HEK293 (cell line): ENCODE measurements around the gene AP1B1.

Source experiments
- BCL11B ChIP-seq: fragments of 450-650 bp; formaldehyde crosslinking; IDR thresholded peaks from 2 replicates; pipeline ENCODE4 v1.5.1; 2016; ENCODE audit warnings: low read depth, missing biosample characterization, missing genetic modification characterization
- GLI4 ChIP-seq: fragments of 450-650 bp; formaldehyde crosslinking; IDR thresholded peaks from 2 replicates; pipeline ENCODE4 v1.5.1; 2016; ENCODE audit warnings: missing biosample characterization, missing genetic modification characterization
- KLF7 ChIP-seq: fragments of 450-650 bp; formaldehyde crosslinking; IDR thresholded peaks from 2 replicates; pipeline ENCODE4 v1.5.1; 2016; ENCODE audit warnings: missing biosample characterization, missing genetic modification characterization, borderline replicate concordance
- KLF8 ChIP-seq: fragments of 450-650 bp; formaldehyde crosslinking; IDR thresholded peaks from 2 replicates; pipeline ENCODE4 v1.5.1; 2016; ENCODE audit warnings: missing biosample characterization, missing genetic modification characterization
- OVOL3 ChIP-seq: fragments of 450-650 bp; formaldehyde crosslinking; IDR thresholded peaks from 2 replicates; pipeline ENCODE4 v1.5.1; 2016; ENCODE audit warnings: missing biosample characterization, missing genetic modification characterization
- ZNF155 ChIP-seq: fragments of 450-650 bp; formaldehyde crosslinking; IDR thresholded peaks from 2 replicates; pipeline ENCODE4 v1.5.1; 2016; ENCODE audit warnings: missing biosample characterization, missing genetic modification characterization
- ZNF223 ChIP-seq: fragments of 450-650 bp; formaldehyde crosslinking; IDR thresholded peaks from 2 replicates; pipeline ENCODE4 v1.5.1; 2016; ENCODE audit warnings: missing biosample characterization, missing genetic modification characterization
- ZNF24 ChIP-seq: fragments of 450-650 bp; formaldehyde crosslinking; IDR thresholded peaks from 2 replicates; pipeline ENCODE4 v1.5.1; 2016; ENCODE audit warnings: missing biosample characterization, missing genetic modification characterization
- ZNF292 ChIP-seq: fragments of 450-650 bp; formaldehyde crosslinking; IDR thresholded peaks from 2 replicates; pipeline ENCODE4 v1.5.1; 2016; ENCODE audit warnings: low read depth, missing biosample characterization, missing genetic modification characterization, borderline replicate concordance
- ZNF335 ChIP-seq: fragments of 450-650 bp; formaldehyde crosslinking; conservative IDR thresholded peaks from 2 replicates; pipeline ENCODE4 v1.5.1; 2016; ENCODE audit warnings: missing biosample characterization, missing genetic modification characterization
- ZNF354C ChIP-seq: fragments of 450-650 bp; formaldehyde crosslinking; IDR thresholded peaks from 2 replicates; pipeline ENCODE4 v1.5.1; 2016; ENCODE audit warnings: missing biosample characterization, missing genetic modification characterization, low read depth, borderline replicate concordance
- ZNF366 ChIP-seq: fragments of 450-650 bp; formaldehyde crosslinking; conservative IDR thresholded peaks from 2 replicates; pipeline ENCODE4 v1.5.1; 2016; ENCODE audit warnings: missing biosample characterization, missing genetic modification characterization
- ZNF48 ChIP-seq: fragments of 450-650 bp; formaldehyde crosslinking; IDR thresholded peaks from 2 replicates; pipeline ENCODE4 v1.5.1; 2016; ENCODE audit warnings: missing biosample characterization, missing genetic modification characterization
- ZNF555 ChIP-seq: fragments of 450-650 bp; formaldehyde crosslinking; conservative IDR thresholded peaks from 2 replicates; pipeline ENCODE4 v1.5.1; 2017; ENCODE audit warnings: missing biosample characterization, mild to moderate bottlenecking, missing genetic modification characterization, inconsistent platforms
- ZNF561 ChIP-seq: fragments of 450-650 bp; IDR thresholded peaks from 2 replicates; pipeline ENCODE4 v1.5.1; 2018; ENCODE audit warnings: missing biosample characterization, missing genetic modification characterization, borderline replicate concordance
- ZNF600 ChIP-seq: fragments of 450-650 bp; formaldehyde crosslinking; IDR thresholded peaks from 2 replicates; pipeline ENCODE4 v1.5.1; 2016; ENCODE audit warnings: missing biosample characterization, missing genetic modification characterization
- ZNF777 ChIP-seq: fragments of 450-650 bp; formaldehyde crosslinking; IDR thresholded peaks from 2 replicates; pipeline ENCODE4 v1.5.1; 2017; ENCODE audit warnings: missing biosample characterization, missing genetic modification characterization, borderline replicate concordance
- ZSCAN16 ChIP-seq: fragments of 450-650 bp; formaldehyde crosslinking; IDR thresholded peaks from 2 replicates; pipeline ENCODE4 v1.5.1; 2016; ENCODE audit warnings: missing biosample characterization, missing genetic modification characterization
- ZSCAN30 ChIP-seq: fragments of 450-650 bp; IDR thresholded peaks from 2 replicates; pipeline ENCODE4 v1.5.1; 2018; ENCODE audit warnings: missing biosample characterization, mild to moderate bottlenecking, missing genetic modification characterization, moderate library complexity
- TF ChIP-seq, protein P1 (sequence below): fragments of 450-650 bp; formaldehyde crosslinking; IDR thresholded peaks from 2 replicates; pipeline ENCODE4 v1.5.1; 2017; ENCODE audit warnings: missing biosample characterization, missing genetic modification characterization
- TF ChIP-seq, protein P2 (sequence below): fragments of 450-650 bp; formaldehyde crosslinking; IDR thresholded peaks from 2 replicates; pipeline ENCODE4 v1.5.1; 2016; ENCODE audit warnings: missing biosample characterization, missing genetic modification characterization
- TF ChIP-seq, protein P3 (sequence below): fragments of 450-650 bp; formaldehyde crosslinking; conservative IDR thresholded peaks from 2 replicates; pipeline ENCODE4 v1.5.1; 2016; ENCODE audit warnings: low read depth, missing biosample characterization, missing genetic modification characterization
- TF ChIP-seq, protein P4 (sequence below): fragments of 450-650 bp; formaldehyde crosslinking; IDR thresholded peaks from 2 replicates; pipeline ENCODE4 v1.5.1; 2016; ENCODE audit warnings: missing biosample characterization, missing genetic modification characterization
- TF ChIP-seq, protein P5 (sequence below): fragments of 450-650 bp; formaldehyde crosslinking; IDR thresholded peaks from 2 replicates; pipeline ENCODE4 v1.5.1; 2016; ENCODE audit warnings: missing biosample characterization, missing genetic modification characterization

AP1B1 gene

DNA sequence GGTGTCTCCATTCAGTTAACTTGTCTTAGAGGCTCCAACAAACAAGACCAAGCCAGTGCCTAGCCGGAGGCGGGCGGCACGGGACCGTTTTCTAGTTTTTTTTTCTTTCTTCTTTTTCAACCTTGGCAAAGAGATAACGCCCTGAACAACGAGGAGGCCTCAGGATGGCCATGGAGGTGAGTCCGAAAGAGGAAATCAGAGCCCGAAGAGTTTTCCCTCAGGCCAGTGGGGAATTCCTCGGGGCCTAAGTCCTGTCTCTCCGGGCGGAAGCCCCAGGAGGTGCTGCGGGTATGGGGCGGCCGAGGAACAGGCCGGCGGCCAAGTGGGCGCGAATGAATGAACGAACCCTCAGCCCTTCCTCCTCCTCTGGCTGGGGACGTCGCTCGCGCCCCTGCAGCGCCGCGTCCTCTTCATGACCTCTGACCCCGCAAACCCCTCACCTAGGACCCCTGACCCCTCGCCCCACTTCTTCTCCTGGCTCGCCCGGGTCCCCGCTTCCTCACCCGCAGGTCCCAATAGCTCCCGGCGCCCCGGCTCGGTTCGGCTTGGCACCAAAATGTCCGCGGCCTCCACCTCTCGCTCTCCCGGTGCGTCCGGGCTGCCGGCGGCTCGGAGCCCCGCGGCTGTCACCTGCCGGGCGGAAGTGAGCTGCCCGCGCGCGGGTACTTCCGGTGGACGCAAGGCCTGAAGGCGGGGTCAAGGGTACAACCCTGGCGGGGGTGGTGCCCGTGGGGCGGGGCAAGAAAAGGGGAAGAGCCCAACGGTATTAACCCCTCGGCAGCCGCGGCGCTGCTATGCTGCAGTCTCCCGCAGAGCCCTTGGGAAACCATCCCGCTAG, at the start of gene AP1B1 (continued):
- TF ChIP-seq, protein P1, sequence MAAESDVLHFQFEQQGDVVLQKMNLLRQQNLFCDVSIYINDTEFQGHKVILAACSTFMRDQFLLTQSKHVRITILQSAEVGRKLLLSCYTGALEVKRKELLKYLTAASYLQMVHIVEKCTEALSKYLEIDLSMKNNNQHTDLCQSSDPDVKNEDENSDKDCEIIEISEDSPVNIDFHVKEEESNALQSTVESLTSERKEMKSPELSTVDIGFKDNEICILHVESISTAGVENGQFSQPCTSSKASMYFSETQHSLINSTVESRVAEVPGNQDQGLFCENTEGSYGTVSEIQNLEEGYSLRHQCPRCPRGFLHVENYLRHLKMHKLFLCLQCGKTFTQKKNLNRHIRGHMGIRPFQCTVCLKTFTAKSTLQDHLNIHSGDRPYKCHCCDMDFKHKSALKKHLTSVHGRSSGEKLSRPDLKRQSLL (tag by site-specific recombination): no peak
- TF ChIP-seq BCL11B (tag by site-specific recombination) (peak; percentile 97), ZNF48 (no peak), ZNF600 (tag by site-specific recombination) (no peak), OVOL3 (0 out of 2 replicates have a peak, but pooled peaks have one; percentile 34), ZSCAN16 (tag by site-specific recombination) (no peak), ZNF777 (tag by site-specific recombination) (no peak), KLF8 (peak; percentile 83), ZNF354C (tag by site-specific recombination) (no peak), GLI4 (tag by site-specific recombination) (0 out of 2 replicates have a peak, but pooled peaks have one; percentile 15), ZNF555 (tag by site-specific recombination) (no peak), ZNF223 (tag by site-specific recombination) (no peak), ZSCAN30 (0 out of 2 replicates have a peak, but pooled peaks have one; percentile 7), ZNF335 (tag by site-specific recombination) (peak; percentile 98), ZNF292 (tag by site-specific recombination) (no peak), ZNF366 (no peak), ZNF561 (tag by site-specific recombination) (peak; percentile 76; the same call in 1 of the 2 replicates), KLF7 (tag by site-specific recombination) (0 out of 2 replicates have a peak, but pooled peaks have one; percentile 9), ZNF24 (tag by site-specific recombination) (0 out of 2 replicates have a peak, but pooled peaks have one; percentile 60), ZNF155 (tag by site-specific recombination) (no peak)
- TF ChIP-seq, protein P2, sequence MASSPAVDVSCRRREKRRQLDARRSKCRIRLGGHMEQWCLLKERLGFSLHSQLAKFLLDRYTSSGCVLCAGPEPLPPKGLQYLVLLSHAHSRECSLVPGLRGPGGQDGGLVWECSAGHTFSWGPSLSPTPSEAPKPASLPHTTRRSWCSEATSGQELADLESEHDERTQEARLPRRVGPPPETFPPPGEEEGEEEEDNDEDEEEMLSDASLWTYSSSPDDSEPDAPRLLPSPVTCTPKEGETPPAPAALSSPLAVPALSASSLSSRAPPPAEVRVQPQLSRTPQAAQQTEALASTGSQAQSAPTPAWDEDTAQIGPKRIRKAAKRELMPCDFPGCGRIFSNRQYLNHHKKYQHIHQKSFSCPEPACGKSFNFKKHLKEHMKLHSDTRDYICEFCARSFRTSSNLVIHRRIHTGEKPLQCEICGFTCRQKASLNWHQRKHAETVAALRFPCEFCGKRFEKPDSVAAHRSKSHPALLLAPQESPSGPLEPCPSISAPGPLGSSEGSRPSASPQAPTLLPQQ (tag by site-specific recombination): peak; percentile 61
- TF ChIP-seq, protein P3, sequence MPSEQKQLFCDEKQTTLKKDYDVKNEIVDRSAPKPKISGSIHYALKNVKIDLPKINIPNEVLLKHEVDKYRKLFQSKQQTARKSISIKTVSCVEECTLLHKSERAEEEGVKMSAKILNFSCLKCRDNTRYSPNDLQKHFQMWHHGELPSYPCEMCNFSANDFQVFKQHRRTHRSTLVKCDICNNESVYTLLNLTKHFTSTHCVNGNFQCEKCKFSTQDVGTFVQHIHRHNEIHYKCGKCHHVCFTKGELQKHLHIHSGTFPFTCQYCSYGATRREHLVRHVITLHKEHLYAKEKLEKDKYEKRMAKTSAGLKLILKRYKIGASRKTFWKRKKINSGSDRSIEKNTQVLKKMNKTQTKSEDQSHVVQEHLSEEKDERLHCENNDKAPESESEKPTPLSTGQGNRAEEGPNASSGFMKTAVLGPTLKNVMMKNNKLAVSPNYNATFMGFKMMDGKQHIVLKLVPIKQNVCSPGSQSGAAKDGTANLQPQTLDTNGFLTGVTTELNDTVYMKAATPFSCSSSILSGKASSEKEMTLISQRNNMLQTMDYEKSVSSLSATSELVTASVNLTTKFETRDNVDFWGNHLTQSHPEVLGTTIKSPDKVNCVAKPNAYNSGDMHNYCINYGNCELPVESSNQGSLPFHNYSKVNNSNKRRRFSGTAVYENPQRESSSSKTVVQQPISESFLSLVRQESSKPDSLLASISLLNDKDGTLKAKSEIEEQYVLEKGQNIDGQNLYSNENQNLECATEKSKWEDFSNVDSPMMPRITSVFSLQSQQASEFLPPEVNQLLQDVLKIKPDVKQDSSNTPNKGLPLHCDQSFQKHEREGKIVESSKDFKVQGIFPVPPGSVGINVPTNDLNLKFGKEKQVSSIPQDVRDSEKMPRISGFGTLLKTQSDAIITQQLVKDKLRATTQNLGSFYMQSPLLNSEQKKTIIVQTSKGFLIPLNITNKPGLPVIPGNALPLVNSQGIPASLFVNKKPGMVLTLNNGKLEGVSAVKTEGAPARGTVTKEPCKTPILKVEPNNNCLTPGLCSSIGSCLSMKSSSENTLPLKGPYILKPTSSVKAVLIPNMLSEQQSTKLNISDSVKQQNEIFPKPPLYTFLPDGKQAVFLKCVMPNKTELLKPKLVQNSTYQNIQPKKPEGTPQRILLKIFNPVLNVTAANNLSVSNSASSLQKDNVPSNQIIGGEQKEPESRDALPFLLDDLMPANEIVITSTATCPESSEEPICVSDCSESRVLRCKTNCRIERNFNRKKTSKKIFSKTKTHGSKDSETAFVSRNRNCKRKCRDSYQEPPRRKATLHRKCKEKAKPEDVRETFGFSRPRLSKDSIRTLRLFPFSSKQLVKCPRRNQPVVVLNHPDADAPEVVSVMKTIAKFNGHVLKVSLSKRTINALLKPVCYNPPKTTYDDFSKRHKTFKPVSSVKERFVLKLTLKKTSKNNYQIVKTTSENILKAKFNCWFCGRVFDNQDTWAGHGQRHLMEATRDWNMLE: peak; percentile 69
- TF ChIP-seq, protein P4, sequence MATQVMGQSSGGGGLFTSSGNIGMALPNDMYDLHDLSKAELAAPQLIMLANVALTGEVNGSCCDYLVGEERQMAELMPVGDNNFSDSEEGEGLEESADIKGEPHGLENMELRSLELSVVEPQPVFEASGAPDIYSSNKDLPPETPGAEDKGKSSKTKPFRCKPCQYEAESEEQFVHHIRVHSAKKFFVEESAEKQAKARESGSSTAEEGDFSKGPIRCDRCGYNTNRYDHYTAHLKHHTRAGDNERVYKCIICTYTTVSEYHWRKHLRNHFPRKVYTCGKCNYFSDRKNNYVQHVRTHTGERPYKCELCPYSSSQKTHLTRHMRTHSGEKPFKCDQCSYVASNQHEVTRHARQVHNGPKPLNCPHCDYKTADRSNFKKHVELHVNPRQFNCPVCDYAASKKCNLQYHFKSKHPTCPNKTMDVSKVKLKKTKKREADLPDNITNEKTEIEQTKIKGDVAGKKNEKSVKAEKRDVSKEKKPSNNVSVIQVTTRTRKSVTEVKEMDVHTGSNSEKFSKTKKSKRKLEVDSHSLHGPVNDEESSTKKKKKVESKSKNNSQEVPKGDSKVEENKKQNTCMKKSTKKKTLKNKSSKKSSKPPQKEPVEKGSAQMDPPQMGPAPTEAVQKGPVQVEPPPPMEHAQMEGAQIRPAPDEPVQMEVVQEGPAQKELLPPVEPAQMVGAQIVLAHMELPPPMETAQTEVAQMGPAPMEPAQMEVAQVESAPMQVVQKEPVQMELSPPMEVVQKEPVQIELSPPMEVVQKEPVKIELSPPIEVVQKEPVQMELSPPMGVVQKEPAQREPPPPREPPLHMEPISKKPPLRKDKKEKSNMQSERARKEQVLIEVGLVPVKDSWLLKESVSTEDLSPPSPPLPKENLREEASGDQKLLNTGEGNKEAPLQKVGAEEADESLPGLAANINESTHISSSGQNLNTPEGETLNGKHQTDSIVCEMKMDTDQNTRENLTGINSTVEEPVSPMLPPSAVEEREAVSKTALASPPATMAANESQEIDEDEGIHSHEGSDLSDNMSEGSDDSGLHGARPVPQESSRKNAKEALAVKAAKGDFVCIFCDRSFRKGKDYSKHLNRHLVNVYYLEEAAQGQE (tag by site-specific recombination): no peak
- TF ChIP-seq, protein P5, sequence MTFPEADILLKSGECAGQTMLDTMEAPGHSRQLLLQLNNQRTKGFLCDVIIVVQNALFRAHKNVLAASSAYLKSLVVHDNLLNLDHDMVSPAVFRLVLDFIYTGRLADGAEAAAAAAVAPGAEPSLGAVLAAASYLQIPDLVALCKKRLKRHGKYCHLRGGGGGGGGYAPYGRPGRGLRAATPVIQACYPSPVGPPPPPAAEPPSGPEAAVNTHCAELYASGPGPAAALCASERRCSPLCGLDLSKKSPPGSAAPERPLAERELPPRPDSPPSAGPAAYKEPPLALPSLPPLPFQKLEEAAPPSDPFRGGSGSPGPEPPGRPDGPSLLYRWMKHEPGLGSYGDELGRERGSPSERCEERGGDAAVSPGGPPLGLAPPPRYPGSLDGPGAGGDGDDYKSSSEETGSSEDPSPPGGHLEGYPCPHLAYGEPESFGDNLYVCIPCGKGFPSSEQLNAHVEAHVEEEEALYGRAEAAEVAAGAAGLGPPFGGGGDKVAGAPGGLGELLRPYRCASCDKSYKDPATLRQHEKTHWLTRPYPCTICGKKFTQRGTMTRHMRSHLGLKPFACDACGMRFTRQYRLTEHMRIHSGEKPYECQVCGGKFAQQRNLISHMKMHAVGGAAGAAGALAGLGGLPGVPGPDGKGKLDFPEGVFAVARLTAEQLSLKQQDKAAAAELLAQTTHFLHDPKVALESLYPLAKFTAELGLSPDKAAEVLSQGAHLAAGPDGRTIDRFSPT (tag by site-specific recombination): peak; percentile 99
